H1 (cell line): ENCODE data around the gene DFFB. TPM values are rescaled to one million over a fixed set of nuclear protein-coding genes. Genes with fewer than 3 reads are reported as not detected.

Experiments used
- CTCF ChIA-PET: fragments of 300-600 bp; sonication (Branson Sonifier 250); formaldehyde crosslinking; loops from one replicate; lab custom pipeline; 2021; ENCODE audit not compliant: partially characterized antibody; lab: Charles Lee
- POLR2A ChIA-PET: fragments of 300-600 bp; sonication (Branson Sonifier 250); formaldehyde crosslinking; loops from one replicate; lab custom pipeline; 2021; ENCODE audit warnings: inconsistent platforms; ENCODE audit not compliant: partially characterized antibody; lab: Charles Lee
- DNase-seq, 2 experiments: peaks; one replicate each; pipeline versions ENCODE4 v3.0.0 to v3.0.0-alpha.2; 2010 to 2022; ENCODE audit warnings: low spot score in 2 of 2, low read depth in 1 of 2, mixed read lengths in 1 of 2
- FAIRE-seq: peaks from 2 replicates; lab custom pipeline; 2011; peaks lifted over from hg19 to GRCh38; lab: Jason Lieb, UNC
- H2AFZ ChIP-seq: 2 replicates; pipeline ENCODE4 v1.8.1; 2012; ENCODE audit warnings: low read length, inconsistent platforms
- H2AK5ac ChIP-seq: 2 replicates; pipeline ENCODE4 v1.6.1; 2013; ENCODE audit warnings: low read depth, low read length
- H2BK120ac ChIP-seq: replicated peaks from 2 replicates; pipeline ENCODE3; 2013; ENCODE audit warnings: low read depth, low read length, inconsistent platforms
- H2BK12ac ChIP-seq: 2 replicates; pipeline ENCODE4 v1.6.1; 2013; ENCODE audit warnings: low read depth, low read length
- H2BK15ac ChIP-seq: 2 replicates; pipeline ENCODE4 v1.6.1; 2013; ENCODE audit warnings: low read length
- H2BK20ac ChIP-seq: 2 replicates; pipeline ENCODE4 v1.6.1; 2013; ENCODE audit warnings: low read length
- H2BK5ac ChIP-seq: 2 replicates; pipeline ENCODE4 v1.6.1; 2013; ENCODE audit warnings: low read depth, low read length
- H3K14ac ChIP-seq: 2 replicates; pipeline ENCODE4 v1.6.1; 2013; ENCODE audit warnings: inconsistent platforms; ENCODE audit not compliant: insufficient read length
- H3K18ac ChIP-seq: 2 replicates; pipeline ENCODE4 v1.6.1; 2013; ENCODE audit warnings: low read length; ENCODE audit errors: extremely low read depth
- H3K23ac ChIP-seq: 2 replicates; pipeline ENCODE4 v1.6.1; 2013; ENCODE audit warnings: inconsistent platforms; ENCODE audit not compliant: insufficient read length
- H3K23me2 ChIP-seq: 2 replicates; pipeline ENCODE4 v1.6.1; 2013; ENCODE audit warnings: low read depth, low read length
- H3K27ac ChIP-seq: 2 replicates; pipeline ENCODE4 v1.6.1; 2011; ENCODE audit warnings: low read depth, low read length, inconsistent platforms
- H3K27me3 ChIP-seq, 4 experiments: replicated peaks in 1 of 4; 1 replicate in 1 of 4; 2 replicates in 3 of 4; pipeline versions ENCODE4 v1.6.1 to v1.8.1; 2011 to 2013; ENCODE audit warnings: low read length in 3 of 4, mild to moderate bottlenecking in 3 of 4, inconsistent platforms in 2 of 4, mixed read lengths in 2 of 4, moderate library complexity in 1 of 4; ENCODE audit not compliant: control insufficient read depth in 3 of 4, insufficient read depth in 3 of 4; ENCODE audit errors: extremely low read depth in 1 of 4
- H3K36me3 ChIP-seq, 4 experiments: 2 replicates each; pipeline versions ENCODE4 v1.6.1 to v1.8.1; 2011 to 2013; ENCODE audit warnings: mild to moderate bottlenecking in 4 of 4, low read length in 3 of 4, moderate library complexity in 2 of 4, control low read depth in 1 of 4, inconsistent platforms in 1 of 4; ENCODE audit not compliant: insufficient read depth in 4 of 4, control insufficient read depth in 2 of 4
- H3K4ac ChIP-seq: replicated peaks from 2 replicates; pipeline ENCODE3; 2013; ENCODE audit warnings: low read length, low read depth, mixed read lengths, inconsistent platforms; ENCODE audit not compliant: insufficient read length
- H3K4me1 ChIP-seq, 4 experiments: replicated peaks in 1 of 4; 1 replicate in 1 of 4; 2 replicates in 3 of 4; pipeline versions ENCODE4 v1.6.1 to v1.8.1; 2011 to 2013; ENCODE audit warnings: low read length in 3 of 4, inconsistent platforms in 2 of 4, mixed read lengths in 1 of 4; ENCODE audit not compliant: insufficient read depth in 4 of 4, control insufficient read depth in 3 of 4
- H3K4me2 ChIP-seq, 2 experiments: 2 replicates each; pipeline versions ENCODE4 v1.6.1 to v1.8.1; 2011 to 2013; ENCODE audit warnings: low read depth in 2 of 2, low read length in 2 of 2, control low read depth in 1 of 2, inconsistent platforms in 1 of 2, mild to moderate bottlenecking in 1 of 2; ENCODE audit not compliant: insufficient read depth in 1 of 2
- H3K4me3 ChIP-seq, 4 experiments: fragments of 200-600, 300-600 bp in 1 of 4; sonication (generic), shearing (Covaris generic), sonication (Bioruptor Twin) in 1 of 4; 2 replicates each; pipeline versions ENCODE4 v1.5.1 to v1.8.1; 2011 to 2016; ENCODE audit warnings: low read length in 4 of 4, low read depth in 3 of 4, control low read depth in 2 of 4, inconsistent platforms in 2 of 4, mild to moderate bottlenecking in 2 of 4, mixed read lengths in 1 of 4, moderate library complexity in 1 of 4; ENCODE audit not compliant: insufficient read depth in 2 of 4; ENCODE audit errors: extremely low read depth in 1 of 4
- H3K56ac ChIP-seq: replicated peaks from 2 replicates; pipeline ENCODE3; 2013; ENCODE audit warnings: low read depth, mild to moderate bottlenecking, mixed read lengths, low read length, inconsistent platforms; ENCODE audit not compliant: insufficient read length
- H3K79me1 ChIP-seq: 2 replicates; pipeline ENCODE4 v1.6.1; 2013; ENCODE audit warnings: low read depth, low read length, control low read depth
- H3K79me2 ChIP-seq, 2 experiments: 2 replicates each; pipeline versions ENCODE4 v1.6.1 to v1.8.1; 2012 to 2013; ENCODE audit warnings: low read length in 2 of 2, mild to moderate bottlenecking in 2 of 2, inconsistent platforms in 1 of 2; ENCODE audit not compliant: insufficient read depth in 2 of 2, control insufficient read depth in 1 of 2
- H3K9ac ChIP-seq, 4 experiments: replicated peaks in 1 of 4; 1 replicate in 1 of 4; 2 replicates in 3 of 4; pipeline versions ENCODE4 v1.6.1 to v1.8.1; 2011 to 2013; ENCODE audit warnings: low read depth in 3 of 4, low read length in 3 of 4, control low read depth in 2 of 4, mild to moderate bottlenecking in 2 of 4, moderate library complexity in 2 of 4, inconsistent platforms in 1 of 4; ENCODE audit errors: extremely low read depth in 1 of 4
- H3K9me3 ChIP-seq, 2 experiments: 2 replicates each; pipeline versions ENCODE4 v1.6.1 to v1.8.1; 2012 to 2013; ENCODE audit warnings: mild to moderate bottlenecking in 2 of 2, moderate library complexity in 2 of 2, control low read depth in 1 of 2, inconsistent platforms in 1 of 2, low read depth in 1 of 2, low read length in 1 of 2, mixed read lengths in 1 of 2; ENCODE audit not compliant: insufficient read depth in 2 of 2
- H4K20me1 ChIP-seq, 2 experiments: replicated peaks in 1 of 2; 2 replicates each; pipeline versions ENCODE3 to v1.8.1; 2011 to 2013; ENCODE audit warnings: inconsistent platforms in 2 of 2, low read length in 2 of 2, mild to moderate bottlenecking in 1 of 2; ENCODE audit not compliant: insufficient read depth in 2 of 2, control insufficient read depth in 1 of 2
- H4K5ac ChIP-seq: 2 replicates; pipeline ENCODE4 v1.6.1; 2013; ENCODE audit warnings: low read length, low read depth, mixed read lengths, inconsistent platforms; ENCODE audit not compliant: insufficient read length
- H4K8ac ChIP-seq: 2 replicates; pipeline ENCODE4 v1.8.0; 2013; ENCODE audit warnings: mild to moderate bottlenecking, moderate library complexity, low read length, inconsistent platforms; ENCODE audit not compliant: insufficient read depth; ENCODE audit errors: extremely low read depth
- H4K91ac ChIP-seq: replicated peaks from 2 replicates; pipeline ENCODE3; 2013; ENCODE audit warnings: low read length, mixed read lengths, inconsistent platforms; ENCODE audit not compliant: insufficient read length
- ATF2 ChIP-seq: IDR thresholded peaks from 2 replicates; pipeline ENCODE4 v1.6.1; 2012; ENCODE audit warnings: low read length, inconsistent platforms
- GABPA ChIP-seq: IDR thresholded peaks from 2 replicates; pipeline ENCODE4 v1.6.1; 2011; ENCODE audit warnings: mild to moderate bottlenecking, low read length, moderate library complexity, borderline replicate concordance; ENCODE audit not compliant: insufficient read depth
- KDM4A ChIP-seq: IDR thresholded peaks from one replicate; pipeline ENCODE4 v1.7.1; 2012; ENCODE audit warnings: low read depth, mild to moderate bottlenecking, moderate library complexity, low read length, inconsistent platforms; ENCODE audit not compliant: severe bottlenecking
- YY1 ChIP-seq: IDR thresholded peaks from 2 replicates; pipeline ENCODE4 v1.6.1; 2011; ENCODE audit warnings: low read depth, mild to moderate bottlenecking, low read length
- WGBS, 2 experiments: shearing (Covaris generic) in 1 of 2; methylation state at CpG; one replicate each; pipeline versions ENCODE4 v1.1.6 to v1.1.7; 2013 to 2015; ENCODE audit warnings: low lambda C conversion rate in 2 of 2, mixed read lengths in 2 of 2, inconsistent platforms in 1 of 2, low coverage in 1 of 2, missing lambda C conversion rate in 1 of 2; ENCODE audit not compliant: insufficient replicate concordance in 2 of 2, insufficient coverage in 1 of 2, insufficient read length in 1 of 2; ENCODE audit errors: extremely low coverage in 1 of 2, missing lambda C conversion rate in 1 of 2; 5-methylcytosine and 5-hydroxymethylcytosine counted together
- polyA plus RNA-seq, 7 experiments: library from polyadenylated mRNA; depleted of rRNA in 3 of 7; stranded (reverse) in 5 of 7; unstranded in 2 of 7; fragments of >200 nt in 5 of 7; fragments of 200-250 nt in 2 of 7; gene quantifications; 1 replicate in 5 of 7; 2 replicates in 1 of 7; 4 replicates in 1 of 7; pipeline versions ENCODE4 v1.2.1 to v1.2.3, GENCODE V29; 2011 to 2013; ENCODE audit warnings: missing spikeins in 2 of 7, mixed read lengths in 2 of 7
- total RNA-seq: library from RNA; stranded (reverse); fragmentation: NEBNext Ultra II Directional; extraction: Animal tissue kit (Norgen Biotek cat#: 25700); gene quantifications from 2 replicates; pipeline ENCODE4 v1.2.1, GENCODE V29; 2021

The DFFB gene
- total and polyA plus RNA-seq, 2 of the 8 experiments (the other 6 are each of a cell fraction or from before 2014, with no cell fraction given), result 8.6 to 11.9 TPM

DNA sequence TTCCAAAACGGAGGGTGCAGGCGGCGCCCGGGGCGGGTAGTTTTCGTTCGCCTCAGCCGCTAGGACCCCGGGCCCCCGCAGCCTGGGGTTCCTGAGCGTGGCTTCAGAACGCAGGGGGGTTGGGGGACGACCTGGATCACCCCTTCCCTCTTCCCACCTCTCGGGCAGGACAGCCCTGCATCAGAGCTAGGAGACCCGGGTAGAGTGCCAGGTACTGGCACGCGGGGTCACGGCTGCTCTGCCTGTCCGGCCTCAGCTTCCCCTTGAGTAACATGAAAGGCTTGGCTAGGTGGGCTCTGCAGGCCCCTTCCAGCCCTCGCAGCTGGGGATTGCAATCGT is 484 bp downstream of the DFFB start:
- Histone ChIP-seq H3K56ac (no peak overlapping the region), H2BK5ac (no peak overlapping the region), H3K23ac (no peak overlapping the region), H3K36me3 (no peaks in the 10 kb centered on the region), H3K9me3 (no peaks in the 10 kb centered on the region), H2BK12ac (no peak overlapping the region), H2AK5ac (no peak overlapping the region), H3K4me1 (peaks cover 0 to 14% (median 8%) of the 10 kb centered on the region in 4 experiments; a peak in 5 of 7 replicates), H2BK15ac (no peak overlapping the region), H3K27me3 (peaks cover 0 to 3% (median 0%) of the 10 kb centered on the region in 4 experiments; a peak in 2 of 7 replicates), H3K4me3 (peak overlapping the region; percentile 63 to 88 (median 86)), H3K9ac (0 out of 7 replicates have a peak overlapping the region, but pooled peaks of 1 of the 4 experiments have one; percentile 17), H3K14ac (no peak overlapping the region), H3K79me1 (peaks cover 6% of the 10 kb centered on the region; the same call in 1 of the 2 replicates), H4K91ac (no peak overlapping the region), H3K23me2 (peaks cover 9% of the 10 kb centered on the region; the same call in 1 of the 2 replicates), H4K5ac (no peak overlapping the region), H4K8ac (no peak overlapping the region; the same call in 1 of the 2 replicates), H3K18ac (no peak overlapping the region), H2AFZ (peak overlapping the region; percentile 81; the same call in 1 of the 2 replicates), H3K4ac (no peak overlapping the region), H2BK120ac (no peak overlapping the region), H3K79me2 (peaks cover 0 to 16% of the 10 kb centered on the region in 2 experiments; a peak in 2 of 4 replicates), H4K20me1 (peaks cover 2% of the 10 kb centered on the region in 2 experiments), H3K27ac (no peak overlapping the region), H3K4me2 (peak overlapping the region; percentile 31 to 79), H2BK20ac (no peak overlapping the region)
- 16% methylated on average over 20 of the region's 21 CpGs; no CpG with 5 or more reads in 1 of the 2 experiments for WGBS, 2 experiments
- CTCF ChIA-PET, result interaction anchor here (0.7 to 2.1 kb wide), 16 partner anchors 9 to 104 kb away, joined by 3 to 9 read pairs (median 4); no protein-coding TSS in a partner anchor
- POLR2A ChIA-PET, result interaction anchor here (1.3 to 2.4 kb wide), 4 partner anchors 17 to 64 kb away, joined by 3 to 16 read pairs (median 4); partner anchors contain the start of gene C1orf174
- DNase-seq (no peak), FAIRE-seq (no peak)
- TF ChIP-seq YY1 (no peak), ATF2 (no peak), GABPA (no peak), KDM4A (peak; percentile 11)
